SK-N-SH treated with all-trans-retinoic acid at 6 μM for 48 hours (cell line): Measurements from ENCODE around the gene ATP5F1C.

Experiments used
- ATAC-seq: fragments of 200-7000 bp; cut with Tn5 transposase; 3 replicates; pipeline ENCODE4 v1.9.1; 2020; ENCODE audit warnings: mild to moderate bottlenecking, moderate library complexity
- ARNTL ChIP-seq: fragments of 450-650 bp; formaldehyde crosslinking; IDR thresholded peaks from 2 replicates; pipeline ENCODE4 v1.5.0; 2020; ENCODE audit warnings: low read depth, mild to moderate bottlenecking, moderate library complexity, borderline replicate concordance
- BACH2 ChIP-seq: fragments of 250-450 bp; sonication (Bioruptor Pico); IDR thresholded peaks from 2 replicates; pipeline ENCODE4 v1.9.0; 2021; ENCODE audit warnings: mild to moderate bottlenecking, borderline replicate concordance
- CSDC2 ChIP-seq: fragments of 250-450 bp; sonication (Bioruptor Pico); IDR thresholded peaks from 2 replicates; pipeline ENCODE4 v1.5.0; 2020; ENCODE audit warnings: mild to moderate bottlenecking, moderate library complexity
- ESRRG ChIP-seq: fragments of 250-450 bp; sonication (Bioruptor Pico); IDR thresholded peaks from 2 replicates; pipeline ENCODE4 v1.6.1; 2021; ENCODE audit warnings: mild to moderate bottlenecking
- GLIS3 ChIP-seq: fragments of 250-450 bp; sonication (Bioruptor Pico); IDR thresholded peaks from 2 replicates; pipeline ENCODE4 v1.5.0; 2020; ENCODE audit warnings: mild to moderate bottlenecking, moderate library complexity
- ISL1 ChIP-seq: fragments of 250-450 bp; sonication (Bioruptor Pico); IDR thresholded peaks from 2 replicates; pipeline ENCODE4 v2.1.2; 2022; ENCODE audit warnings: mild to moderate bottlenecking, moderate library complexity
- OSR1 ChIP-seq: fragments of 250-450 bp; sonication (Bioruptor Pico); IDR thresholded peaks from 2 replicates; pipeline ENCODE4 v1.8.0; 2022; ENCODE audit warnings: moderate library complexity, mild to moderate bottlenecking, inconsistent platforms
- PPARA ChIP-seq: fragments of 250-450 bp; sonication (Bioruptor Pico); IDR thresholded peaks from 2 replicates; pipeline ENCODE4 v1.5.0; 2020; ENCODE audit warnings: mild to moderate bottlenecking, borderline replicate concordance
- RARB ChIP-seq: fragments of 250-450 bp; sonication (Bioruptor Pico); IDR thresholded peaks from 2 replicates; pipeline ENCODE4 v1.8.0; 2021; ENCODE audit warnings: mild to moderate bottlenecking, moderate library complexity
- SNAI2 ChIP-seq: fragments of 250-450 bp; sonication (Bioruptor Pico); IDR thresholded peaks from 2 replicates; pipeline ENCODE4 v1.5.0; 2020; ENCODE audit warnings: mild to moderate bottlenecking, moderate library complexity
- TCF4 ChIP-seq: fragments of 250-450 bp; sonication (Bioruptor Pico); IDR thresholded peaks from 2 replicates; pipeline ENCODE4 v1.8.0; 2021; ENCODE audit warnings: mild to moderate bottlenecking, moderate library complexity, borderline replicate concordance
- TOX ChIP-seq: fragments of 250-450 bp; sonication (Bioruptor Pico); IDR thresholded peaks from 2 replicates; pipeline ENCODE4 v1.8.0; 2021; ENCODE audit warnings: mild to moderate bottlenecking, moderate library complexity, borderline replicate concordance
- ZC3H10 ChIP-seq: fragments of 250-450 bp; sonication (Bioruptor Pico); IDR thresholded peaks from 2 replicates; pipeline ENCODE4 v1.5.1; 2021; ENCODE audit warnings: mild to moderate bottlenecking, moderate library complexity
- ZFP3 ChIP-seq: fragments of 250-450 bp; sonication (Bioruptor Pico); IDR thresholded peaks from 2 replicates; pipeline ENCODE4 v1.5.0; 2020; ENCODE audit warnings: mild to moderate bottlenecking, moderate library complexity
- ZFP30 ChIP-seq: fragments of 450-650 bp; formaldehyde crosslinking; IDR thresholded peaks from 2 replicates; pipeline ENCODE4 v1.5.0; 2022; ENCODE audit warnings: mild to moderate bottlenecking, moderate library complexity
- ZNF565 ChIP-seq: fragments of 450-650 bp; formaldehyde crosslinking; conservative IDR thresholded peaks from 2 replicates; pipeline ENCODE4 v1.5.0; 2020; ENCODE audit warnings: low read depth, mild to moderate bottlenecking, moderate library complexity
- ZNF70 ChIP-seq: fragments of 450-650 bp; formaldehyde crosslinking; IDR thresholded peaks from 2 replicates; pipeline ENCODE4 v1.5.0; 2020; ENCODE audit warnings: mild to moderate bottlenecking, moderate library complexity
- ZNF8 ChIP-seq: fragments of 450-650 bp; formaldehyde crosslinking; IDR thresholded peaks from 2 replicates; pipeline ENCODE4 v1.5.0; 2020; ENCODE audit warnings: mild to moderate bottlenecking, moderate library complexity
- TF ChIP-seq, protein P1 (sequence below): fragments of 250-450 bp; sonication (Bioruptor Pico); IDR thresholded peaks from 2 replicates; pipeline ENCODE4 v1.8.0; 2021; ENCODE audit warnings: low read depth, mild to moderate bottlenecking, moderate library complexity, borderline replicate concordance
- TF ChIP-seq, protein P2 (sequence below): fragments of 250-450 bp; sonication (Bioruptor Pico); IDR thresholded peaks from 2 replicates; pipeline ENCODE4 v1.5.1; 2020; ENCODE audit warnings: low read depth, mild to moderate bottlenecking, moderate library complexity
- TF ChIP-seq, protein P3 (sequence below): fragments of 250-450 bp; sonication (Bioruptor Pico); IDR thresholded peaks from 2 replicates; pipeline ENCODE4 v1.5.1; 2021; ENCODE audit warnings: mild to moderate bottlenecking, moderate library complexity
- TF ChIP-seq, protein P4 (sequence below): fragments of 250-450 bp; sonication (Bioruptor Pico); IDR thresholded peaks from 2 replicates; pipeline ENCODE4 v1.5.0; 2020; ENCODE audit warnings: mild to moderate bottlenecking, moderate library complexity

The ATP5F1C gene

DNA sequence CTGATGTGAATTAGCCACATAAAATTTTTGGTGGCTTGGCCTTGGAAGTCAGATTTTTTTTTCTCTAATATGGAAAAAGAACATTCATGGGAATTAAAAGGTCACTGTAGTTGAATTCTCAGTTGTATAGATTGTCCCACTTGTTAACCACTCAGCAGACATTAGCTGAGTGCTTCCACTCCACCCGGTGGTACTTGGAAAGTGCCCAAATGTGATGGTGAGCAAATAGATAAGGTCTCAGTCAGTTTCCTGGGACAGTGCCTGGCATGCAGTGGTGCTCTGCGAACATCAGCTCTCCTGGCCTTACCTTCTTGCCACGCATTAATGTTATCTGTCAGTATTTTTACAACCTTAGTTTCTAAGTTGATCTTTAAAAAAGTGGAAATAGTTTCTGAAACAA lies 1.4 kb downstream of the ATP5F1C start:
- TF ChIP-seq, protein P1, sequence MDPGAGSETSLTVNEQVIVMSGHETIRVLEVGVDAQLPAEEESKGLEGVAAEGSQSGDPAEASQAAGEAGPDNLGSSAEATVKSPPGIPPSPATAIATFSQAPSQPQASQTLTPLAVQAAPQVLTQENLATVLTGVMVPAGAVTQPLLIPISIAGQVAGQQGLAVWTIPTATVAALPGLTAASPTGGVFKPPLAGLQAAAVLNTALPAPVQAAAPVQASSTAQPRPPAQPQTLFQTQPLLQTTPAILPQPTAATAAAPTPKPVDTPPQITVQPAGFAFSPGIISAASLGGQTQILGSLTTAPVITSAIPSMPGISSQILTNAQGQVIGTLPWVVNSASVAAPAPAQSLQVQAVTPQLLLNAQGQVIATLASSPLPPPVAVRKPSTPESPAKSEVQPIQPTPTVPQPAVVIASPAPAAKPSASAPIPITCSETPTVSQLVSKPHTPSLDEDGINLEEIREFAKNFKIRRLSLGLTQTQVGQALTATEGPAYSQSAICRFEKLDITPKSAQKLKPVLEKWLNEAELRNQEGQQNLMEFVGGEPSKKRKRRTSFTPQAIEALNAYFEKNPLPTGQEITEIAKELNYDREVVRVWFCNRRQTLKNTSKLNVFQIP: no peak
- TF ChIP-seq ISL1 (CRISPR knock-in tag): peak; percentile 20; the same call in 1 of the 2 replicates
- ATAC-seq: no peak

DNA sequence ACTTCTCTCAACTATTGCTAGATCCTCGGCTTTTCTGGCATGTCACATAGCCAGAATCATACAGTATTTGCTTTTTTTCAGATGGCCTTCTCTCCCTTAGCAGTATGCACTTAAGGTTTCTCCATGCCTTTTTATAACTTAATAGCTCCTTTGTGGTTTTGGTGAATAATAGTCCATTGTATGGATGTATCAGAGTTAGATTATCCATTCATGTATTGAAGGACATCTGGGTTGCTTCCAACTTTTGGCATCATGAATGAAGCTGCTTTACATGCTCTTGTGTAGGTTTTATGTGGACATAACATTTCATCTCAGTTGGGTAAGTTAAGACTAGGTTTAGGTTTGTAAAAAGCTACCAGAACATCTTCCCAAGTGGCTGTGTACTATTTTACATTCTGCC lies 4.6 kb downstream of the ATP5F1C start:
- ATAC-seq: no peak
- 0 out of 2 replicates have a peak, but pooled peaks have one; percentile 54 for TF ChIP-seq ZFP3 (CRISPR knock-in tag)
- no peak for TF ChIP-seq CSDC2 (CRISPR knock-in tag)
- TF ChIP-seq ISL1 (CRISPR knock-in tag): peak; percentile 55; the same call in 1 of the 2 replicates
- no peak for TF ChIP-seq OSR1 (CRISPR knock-in tag)
- no peak for TF ChIP-seq PPARA
- TF ChIP-seq GLIS3 (CRISPR knock-in tag): no peak

DNA sequence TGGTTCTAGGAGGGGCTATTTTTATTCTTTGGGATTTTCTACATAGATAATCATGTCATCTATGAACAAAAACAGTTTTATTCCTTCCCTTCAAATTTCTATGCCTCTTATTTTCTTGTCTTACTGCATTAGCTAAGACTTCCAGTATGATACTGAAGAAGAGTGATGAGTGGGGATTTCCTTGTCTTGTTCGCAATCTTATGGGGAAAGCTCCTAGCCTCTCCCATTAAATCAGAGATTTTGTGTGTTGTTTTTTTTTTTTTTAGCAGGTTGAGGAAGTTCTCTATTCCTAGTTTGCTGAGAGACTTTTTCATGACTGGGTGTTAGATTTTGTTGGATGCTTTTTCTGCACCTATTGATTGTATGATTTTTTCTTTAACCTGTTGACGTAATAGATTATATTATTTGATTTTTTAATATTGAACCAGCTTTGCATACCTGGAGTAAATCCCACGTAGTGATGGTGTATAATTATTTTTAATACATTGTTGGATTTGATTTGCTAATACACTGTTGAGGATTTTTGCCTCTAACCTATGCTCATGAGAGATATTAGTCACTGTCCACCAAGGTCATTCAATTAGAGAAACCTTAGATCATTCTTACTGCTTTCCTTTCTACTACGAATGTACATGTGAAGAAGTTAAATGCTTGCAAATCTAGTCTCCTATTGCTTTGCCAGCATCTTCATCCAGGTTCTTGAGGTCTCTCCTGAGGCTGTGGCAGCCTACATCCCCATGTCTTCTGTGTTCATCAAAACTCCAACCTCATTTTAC lies 6.5 kb downstream of the ATP5F1C start:
- ATAC-seq: no peak
- TF ChIP-seq, protein P2, sequence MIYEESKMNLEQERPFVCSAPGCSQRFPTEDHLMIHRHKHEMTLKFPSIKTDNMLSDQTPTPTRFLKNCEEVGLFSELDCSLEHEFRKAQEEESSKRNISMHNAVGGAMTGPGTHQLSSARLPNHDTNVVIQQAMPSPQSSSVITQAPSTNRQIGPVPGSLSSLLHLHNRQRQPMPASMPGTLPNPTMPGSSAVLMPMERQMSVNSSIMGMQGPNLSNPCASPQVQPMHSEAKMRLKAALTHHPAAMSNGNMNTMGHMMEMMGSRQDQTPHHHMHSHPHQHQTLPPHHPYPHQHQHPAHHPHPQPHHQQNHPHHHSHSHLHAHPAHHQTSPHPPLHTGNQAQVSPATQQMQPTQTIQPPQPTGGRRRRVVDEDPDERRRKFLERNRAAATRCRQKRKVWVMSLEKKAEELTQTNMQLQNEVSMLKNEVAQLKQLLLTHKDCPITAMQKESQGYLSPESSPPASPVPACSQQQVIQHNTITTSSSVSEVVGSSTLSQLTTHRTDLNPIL (CRISPR knock-in tag): no peak
- TF ChIP-seq ZNF8 (no peak), ZNF565 (CRISPR knock-in tag) (no peak), TOX (CRISPR knock-in tag) (no peak), PPARA (no peak), ZNF70 (CRISPR knock-in tag) (no peak), RARB (CRISPR knock-in tag) (no peak), OSR1 (CRISPR knock-in tag) (no peak), BACH2 (CRISPR knock-in tag) (no peak), ZFP30 (CRISPR knock-in tag) (no peak)

DNA sequence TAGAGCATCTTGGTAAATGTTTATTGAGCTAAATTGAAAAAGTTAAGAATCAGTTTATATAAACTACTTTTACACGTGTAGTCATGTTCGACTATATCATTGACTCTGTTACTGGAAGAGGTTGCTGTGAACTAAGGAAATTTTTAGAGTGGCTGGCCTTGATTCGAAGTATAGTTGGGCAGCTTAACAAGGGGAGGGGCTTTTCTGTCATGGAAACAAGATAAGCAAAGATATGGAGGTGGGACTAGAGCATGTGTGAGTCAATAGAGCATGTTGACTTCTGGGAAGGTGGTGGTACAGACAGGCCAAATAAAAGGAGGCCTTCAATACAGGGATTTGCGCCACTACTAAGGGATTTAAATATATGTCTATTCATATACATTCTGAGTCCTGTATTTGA lies 7.6 kb downstream of the ATP5F1C start:
- no peak for ATAC-seq
- TF ChIP-seq TCF4 (CRISPR knock-in tag) (no peak), PPARA (no peak), ZFP3 (CRISPR knock-in tag) (no peak), ARNTL (CRISPR knock-in tag) (no peak), ISL1 (CRISPR knock-in tag) (no peak), CSDC2 (CRISPR knock-in tag) (no peak), TOX (CRISPR knock-in tag) (no peak), ZNF8 (no peak), ZC3H10 (CRISPR knock-in tag) (no peak), ESRRG (CRISPR knock-in tag) (no peak), SNAI2 (CRISPR knock-in tag) (no peak), OSR1 (CRISPR knock-in tag) (no peak), BACH2 (CRISPR knock-in tag) (no peak), ZFP30 (CRISPR knock-in tag) (no peak)
- TF ChIP-seq, protein P2 (CRISPR knock-in tag): no peak
- TF ChIP-seq, protein P1: no peak
- TF ChIP-seq, protein P3, sequence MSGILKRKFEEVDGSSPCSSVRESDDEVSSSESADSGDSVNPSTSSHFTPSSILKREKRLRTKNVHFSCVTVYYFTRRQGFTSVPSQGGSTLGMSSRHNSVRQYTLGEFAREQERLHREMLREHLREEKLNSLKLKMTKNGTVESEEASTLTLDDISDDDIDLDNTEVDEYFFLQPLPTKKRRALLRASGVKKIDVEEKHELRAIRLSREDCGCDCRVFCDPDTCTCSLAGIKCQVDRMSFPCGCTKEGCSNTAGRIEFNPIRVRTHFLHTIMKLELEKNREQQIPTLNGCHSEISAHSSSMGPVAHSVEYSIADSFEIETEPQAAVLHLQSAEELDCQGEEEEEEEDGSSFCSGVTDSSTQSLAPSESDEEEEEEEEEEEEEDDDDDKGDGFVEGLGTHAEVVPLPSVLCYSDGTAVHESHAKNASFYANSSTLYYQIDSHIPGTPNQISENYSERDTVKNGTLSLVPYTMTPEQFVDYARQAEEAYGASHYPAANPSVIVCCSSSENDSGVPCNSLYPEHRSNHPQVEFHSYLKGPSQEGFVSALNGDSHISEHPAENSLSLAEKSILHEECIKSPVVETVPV (CRISPR knock-in tag): no peak
- TF ChIP-seq, protein P4, sequence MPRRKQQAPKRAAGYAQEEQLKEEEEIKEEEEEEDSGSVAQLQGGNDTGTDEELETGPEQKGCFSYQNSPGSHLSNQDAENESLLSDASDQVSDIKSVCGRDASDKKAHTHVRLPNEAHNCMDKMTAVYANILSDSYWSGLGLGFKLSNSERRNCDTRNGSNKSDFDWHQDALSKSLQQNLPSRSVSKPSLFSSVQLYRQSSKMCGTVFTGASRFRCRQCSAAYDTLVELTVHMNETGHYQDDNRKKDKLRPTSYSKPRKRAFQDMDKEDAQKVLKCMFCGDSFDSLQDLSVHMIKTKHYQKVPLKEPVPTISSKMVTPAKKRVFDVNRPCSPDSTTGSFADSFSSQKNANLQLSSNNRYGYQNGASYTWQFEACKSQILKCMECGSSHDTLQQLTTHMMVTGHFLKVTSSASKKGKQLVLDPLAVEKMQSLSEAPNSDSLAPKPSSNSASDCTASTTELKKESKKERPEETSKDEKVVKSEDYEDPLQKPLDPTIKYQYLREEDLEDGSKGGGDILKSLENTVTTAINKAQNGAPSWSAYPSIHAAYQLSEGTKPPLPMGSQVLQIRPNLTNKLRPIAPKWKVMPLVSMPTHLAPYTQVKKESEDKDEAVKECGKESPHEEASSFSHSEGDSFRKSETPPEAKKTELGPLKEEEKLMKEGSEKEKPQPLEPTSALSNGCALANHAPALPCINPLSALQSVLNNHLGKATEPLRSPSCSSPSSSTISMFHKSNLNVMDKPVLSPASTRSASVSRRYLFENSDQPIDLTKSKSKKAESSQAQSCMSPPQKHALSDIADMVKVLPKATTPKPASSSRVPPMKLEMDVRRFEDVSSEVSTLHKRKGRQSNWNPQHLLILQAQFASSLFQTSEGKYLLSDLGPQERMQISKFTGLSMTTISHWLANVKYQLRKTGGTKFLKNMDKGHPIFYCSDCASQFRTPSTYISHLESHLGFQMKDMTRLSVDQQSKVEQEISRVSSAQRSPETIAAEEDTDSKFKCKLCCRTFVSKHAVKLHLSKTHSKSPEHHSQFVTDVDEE: no peak
